Retinal pigment epithelial cell (primary cell): ENCODE data around the gene GMDS.

Source experiments
- DNase-seq: peaks from one replicate; pipeline ENCODE4 v3.0.0-alpha.2; 2010; ENCODE audit warnings: low read depth
- H3K4me3 ChIP-seq: 2 replicates; pipeline ENCODE4 v1.5.1; 2011; ENCODE audit warnings: mild to moderate bottlenecking, low read length, control low read depth, moderate library complexity
- TF ChIP-seq, protein P1 (sequence below): conservative IDR thresholded peaks from 2 replicates; pipeline ENCODE4 v1.5.1; 2011; ENCODE audit warnings: low read depth, low read length, control low read depth, inconsistent platforms

The GMDS gene

DNA sequence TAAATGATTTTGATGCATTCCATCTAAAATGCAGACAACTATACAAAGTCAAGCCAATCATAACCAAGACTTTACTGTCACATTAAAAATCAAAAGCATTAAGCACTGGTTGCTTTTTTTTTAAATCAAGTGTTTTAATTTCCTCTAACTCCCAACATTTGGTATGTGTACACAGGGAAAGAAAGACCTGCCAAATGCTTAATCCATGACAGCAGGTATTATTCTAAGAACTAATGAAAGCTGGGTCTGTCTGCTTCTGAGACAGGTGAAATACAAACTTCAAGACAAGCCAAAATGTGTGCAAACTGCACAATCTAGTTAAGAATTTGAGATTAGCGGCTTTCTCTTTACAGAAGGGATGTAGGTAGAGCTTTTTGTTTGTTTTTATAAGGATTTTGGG, 126.1 kb downstream of the GMDS start:
- H3K4me3 ChIP-seq: no peak overlapping the region
- TF ChIP-seq, protein P1, sequence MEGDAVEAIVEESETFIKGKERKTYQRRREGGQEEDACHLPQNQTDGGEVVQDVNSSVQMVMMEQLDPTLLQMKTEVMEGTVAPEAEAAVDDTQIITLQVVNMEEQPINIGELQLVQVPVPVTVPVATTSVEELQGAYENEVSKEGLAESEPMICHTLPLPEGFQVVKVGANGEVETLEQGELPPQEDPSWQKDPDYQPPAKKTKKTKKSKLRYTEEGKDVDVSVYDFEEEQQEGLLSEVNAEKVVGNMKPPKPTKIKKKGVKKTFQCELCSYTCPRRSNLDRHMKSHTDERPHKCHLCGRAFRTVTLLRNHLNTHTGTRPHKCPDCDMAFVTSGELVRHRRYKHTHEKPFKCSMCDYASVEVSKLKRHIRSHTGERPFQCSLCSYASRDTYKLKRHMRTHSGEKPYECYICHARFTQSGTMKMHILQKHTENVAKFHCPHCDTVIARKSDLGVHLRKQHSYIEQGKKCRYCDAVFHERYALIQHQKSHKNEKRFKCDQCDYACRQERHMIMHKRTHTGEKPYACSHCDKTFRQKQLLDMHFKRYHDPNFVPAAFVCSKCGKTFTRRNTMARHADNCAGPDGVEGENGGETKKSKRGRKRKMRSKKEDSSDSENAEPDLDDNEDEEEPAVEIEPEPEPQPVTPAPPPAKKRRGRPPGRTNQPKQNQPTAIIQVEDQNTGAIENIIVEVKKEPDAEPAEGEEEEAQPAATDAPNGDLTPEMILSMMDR: no peak
- no peak for DNase-seq

DNA sequence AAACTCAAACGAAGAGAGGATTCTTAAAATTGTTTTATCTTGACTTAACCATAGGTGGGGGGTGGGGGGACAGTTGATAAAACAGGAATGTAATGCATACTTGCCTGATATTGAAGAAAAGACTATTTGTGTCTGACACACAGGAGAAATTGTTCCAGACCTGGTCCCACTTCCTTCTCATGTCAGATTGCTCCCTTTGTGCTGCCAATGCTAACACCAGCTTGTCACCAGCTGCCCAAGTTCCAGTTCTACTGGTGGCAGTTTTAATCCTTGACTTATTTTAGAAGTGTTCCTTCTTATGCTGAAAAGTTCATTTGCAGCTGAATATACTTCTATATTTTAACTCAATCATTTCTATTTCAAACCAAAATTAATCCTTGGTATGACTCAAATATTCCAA, 127.3 kb downstream of the GMDS start:
- no peak for DNase-seq
- TF ChIP-seq, protein P1: no peak
- no peak overlapping the region for H3K4me3 ChIP-seq

DNA sequence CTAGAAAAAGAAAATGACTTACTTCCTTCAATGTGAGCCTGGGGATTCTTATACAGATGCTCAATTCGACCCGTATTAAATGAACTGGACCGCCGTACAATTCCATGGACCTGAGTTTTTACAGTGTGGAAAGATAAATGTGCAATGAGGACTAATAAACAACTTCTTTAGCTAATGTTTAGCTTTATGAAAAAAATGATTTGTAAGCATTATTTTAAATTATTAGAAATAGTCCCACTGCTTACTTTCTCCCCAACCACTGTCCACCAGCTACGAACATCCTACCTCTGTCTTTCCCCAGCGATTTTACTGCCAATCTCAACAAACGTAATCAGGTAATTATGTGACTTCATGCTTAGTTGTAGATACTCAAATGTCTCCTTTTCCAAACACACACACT, 128.0 kb downstream of the GMDS start:
- TF ChIP-seq, protein P1: no peak
- no peak for DNase-seq
- no peak overlapping the region for H3K4me3 ChIP-seq

DNA sequence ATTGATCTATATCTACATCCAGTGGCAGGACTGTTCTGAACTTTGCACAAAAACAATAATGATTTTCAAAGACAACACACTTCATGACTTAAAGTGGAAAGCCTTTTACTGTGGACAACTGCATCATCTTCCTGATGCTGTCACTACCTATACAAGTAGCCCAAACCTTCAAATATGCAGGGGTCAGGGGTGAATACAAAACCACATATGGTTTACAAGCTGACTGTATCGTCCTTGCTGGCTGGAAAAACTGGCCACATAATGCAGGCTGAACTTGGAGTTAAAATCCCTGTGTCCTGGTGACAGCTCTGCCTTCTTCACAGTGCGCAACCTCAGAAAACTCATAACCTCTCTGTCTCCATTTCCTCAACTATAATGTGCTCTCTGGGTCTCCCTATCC, 128.9 kb downstream of the GMDS start:
- no peak overlapping the region for H3K4me3 ChIP-seq
- TF ChIP-seq, protein P1: no peak
- DNase-seq: no peak

DNA sequence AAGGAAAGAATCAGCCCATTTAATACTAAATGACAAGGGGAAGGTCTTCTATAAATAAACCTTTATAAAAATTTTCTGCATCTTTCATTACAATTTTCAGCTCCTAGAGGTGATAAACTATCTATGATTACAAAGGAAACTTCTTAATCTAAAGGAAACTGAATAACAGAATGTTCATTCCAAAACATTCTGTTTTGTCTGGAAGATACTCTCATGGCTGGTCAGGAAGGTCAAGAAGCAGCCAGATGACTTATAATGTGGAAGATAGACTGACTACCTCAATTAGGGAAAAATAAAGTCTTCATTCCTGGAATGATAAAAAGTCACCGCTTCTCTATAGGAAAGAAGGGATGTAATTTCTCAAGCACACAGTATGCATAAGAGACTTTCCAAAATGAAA, 131.3 kb downstream of the GMDS start:
- TF ChIP-seq, protein P1: no peak
- DNase-seq: no peak
- no peak overlapping the region for H3K4me3 ChIP-seq

DNA sequence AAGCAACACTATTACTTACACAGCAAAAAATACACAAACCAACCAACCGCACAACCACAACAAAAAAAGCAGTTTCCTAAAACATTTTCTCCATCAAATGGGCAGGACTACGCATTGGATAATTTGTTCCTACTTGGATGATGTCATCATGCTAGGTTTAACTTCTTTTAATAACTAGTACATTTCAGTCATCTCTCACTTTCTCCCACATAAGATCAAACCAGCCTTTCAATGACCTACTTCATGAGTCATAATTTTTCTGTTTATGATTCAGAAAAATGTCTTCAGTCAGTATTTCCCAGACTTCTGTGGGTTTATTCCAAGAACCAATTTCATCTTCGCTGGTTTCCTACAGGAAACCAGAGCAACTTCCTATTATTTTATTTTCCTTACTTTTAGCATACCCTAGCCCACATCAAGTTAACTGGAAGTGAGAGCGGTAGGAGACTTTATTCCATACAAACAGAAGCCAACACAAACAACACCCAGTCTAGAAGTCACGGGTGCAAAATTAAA, 134.2 kb downstream of the GMDS start:
- H3K4me3 ChIP-seq: no peak overlapping the region
- TF ChIP-seq, protein P1: no peak
- DNase-seq: peak; percentile 65

DNA sequence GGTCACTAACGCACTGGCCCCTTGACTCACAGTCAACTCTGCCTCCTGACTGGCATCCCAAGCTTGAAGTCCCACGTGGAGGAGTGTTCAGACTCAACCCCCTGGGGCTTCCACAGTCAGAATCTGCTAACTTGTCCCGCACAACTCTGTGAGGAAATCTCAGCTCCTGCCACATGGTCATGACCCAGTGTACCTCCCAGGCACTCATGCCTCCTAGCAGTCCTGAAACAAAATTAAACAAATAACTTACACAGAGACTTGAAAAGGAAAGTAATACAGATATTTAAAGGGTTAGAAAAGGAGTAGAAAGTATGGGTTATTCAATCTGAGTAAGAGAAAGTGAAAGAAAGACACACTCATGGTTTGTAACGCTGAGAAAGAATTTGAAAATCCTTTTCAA, 134.9 kb downstream of the GMDS start:
- TF ChIP-seq, protein P1: no peak
- DNase-seq: no peak
- H3K4me3 ChIP-seq: no peak overlapping the region
